Smooth muscle cell of bladder (primary cell): ENCODE results near the gene GRM5. TPM values are rescaled to one million over a fixed set of nuclear protein-coding genes. Genes with fewer than 3 reads are reported as not detected.

ENCODE experiments used
- total RNA-seq: library from RNA; depleted of rRNA; stranded (reverse); fragments of >200 nt; gene quantifications from 2 replicates; pipeline ENCODE4 v1.2.3, GENCODE V29; 2014

GRM5 gene
- total RNA-seq = under 0.01 TPM in 1 of 2 replicates, not detected in the other

DNA sequence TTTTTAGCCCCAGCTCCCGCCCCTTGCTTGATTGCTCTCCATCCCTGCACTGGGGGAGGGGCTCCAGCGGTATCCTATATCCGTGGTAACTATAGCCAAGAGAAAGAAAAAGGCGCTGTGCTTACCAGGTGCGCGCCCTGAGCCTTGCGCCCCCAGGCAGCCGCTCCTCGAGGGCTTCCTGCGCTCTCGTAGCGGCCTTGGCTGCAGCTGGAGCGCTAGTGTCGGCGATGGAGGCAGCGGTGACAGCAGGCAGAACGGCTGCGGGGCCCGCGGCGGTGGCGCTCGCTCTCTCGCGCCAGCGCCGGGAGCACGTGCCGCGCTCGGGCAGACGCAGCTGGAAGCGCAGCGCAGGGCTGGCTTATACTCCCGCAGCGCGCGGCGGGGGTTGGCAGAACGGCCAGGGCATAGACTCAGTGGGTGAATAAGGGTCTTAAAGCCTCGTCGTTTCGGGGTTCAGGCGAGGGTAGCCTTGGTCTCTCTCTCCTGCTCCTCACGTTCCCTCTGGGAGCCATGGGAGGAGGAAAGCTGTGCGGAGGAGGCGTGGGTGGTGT is at the start of gene GRM5:
GRM5 (minus strand) TSS at position 332 of the 551 bp plus-strand sequence. CDS start 18,110 bp downstream, outside the sequence.

Other genes with a start within 250 kb of the GRM5 start
- not detected in 2 replicates for gene TYR, start 111.9 kb upstream of the GRM5 start, total RNA-seq